Inferior parietal cortex (tissue), 1 donor: ENCODE results near the gene FUT2.
"Not testable (repeated sequence)": the region's sequence is repeated elsewhere in the genome, so short reads cannot be mapped to it uniquely, and the experiment has no call there.

Experiments used
- DNase-seq: peaks from one replicate; pipeline ENCODE4 v3.0.0-alpha.2; 2016; ENCODE audit errors: extremely low spot score

FUT2 gene

DNA sequence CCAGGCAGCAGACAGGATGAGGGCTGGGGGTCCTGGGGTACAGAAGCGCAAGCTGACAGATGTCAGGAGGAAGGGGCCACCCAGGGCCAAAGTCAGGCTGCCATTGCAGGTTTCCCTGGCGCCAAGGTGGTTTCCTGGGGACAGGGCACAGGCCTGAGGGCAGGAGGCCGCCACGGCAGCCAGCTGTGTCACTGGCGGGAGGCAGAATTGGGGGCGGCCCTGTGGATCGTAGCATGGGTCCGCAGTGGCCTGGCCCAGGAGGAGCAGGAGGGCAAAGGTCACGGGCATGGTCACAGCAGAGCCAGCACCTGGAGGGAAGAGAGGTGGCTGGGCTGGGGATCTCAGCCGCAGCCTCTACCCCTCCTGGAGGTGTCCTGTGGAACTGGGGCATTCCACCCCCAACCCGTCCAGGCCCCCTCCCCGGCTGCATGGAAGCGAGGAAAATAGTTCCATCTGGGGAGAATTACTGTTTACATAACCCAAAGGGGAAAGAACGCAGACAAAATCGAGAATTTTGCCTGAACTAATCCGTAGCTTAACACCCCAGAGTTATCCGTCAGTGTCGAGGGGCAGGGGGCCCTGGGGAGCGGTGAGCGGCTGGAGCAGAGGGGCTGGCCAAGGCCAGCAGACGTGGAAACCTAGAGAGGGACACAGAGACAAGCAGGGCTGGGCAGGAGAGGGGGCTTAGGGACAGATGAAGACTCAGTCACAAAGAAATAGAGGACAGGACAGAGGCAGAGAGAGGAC, 24.9 kb upstream of the FUT2 start:
- no peak for DNase-seq

DNA sequence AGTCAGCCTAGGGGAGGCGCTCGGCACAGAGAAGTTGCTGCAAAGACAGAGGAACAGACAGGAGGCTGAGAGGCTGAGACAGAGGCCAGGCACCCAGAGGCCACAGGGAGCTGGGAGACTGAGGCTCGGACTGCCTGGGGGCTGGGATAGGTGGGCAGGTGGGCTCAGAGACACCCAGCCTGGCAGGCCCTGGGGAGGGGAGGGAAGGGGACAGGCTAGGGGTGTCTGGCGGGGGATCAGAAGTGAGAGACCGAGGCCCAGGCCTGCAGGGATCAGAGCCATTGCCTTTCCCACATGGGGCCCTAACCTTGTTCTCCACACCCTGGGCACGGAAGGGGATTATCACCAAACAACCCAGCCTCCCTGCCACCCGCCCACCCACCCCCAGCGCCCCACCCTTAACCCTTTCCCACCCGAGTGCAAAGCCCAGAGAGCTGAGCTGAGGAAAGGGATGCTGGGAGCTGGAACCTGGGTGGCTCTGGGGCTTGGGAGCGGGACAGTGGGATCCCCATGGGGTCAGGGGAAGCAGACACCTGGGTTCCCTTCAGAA, 24.2 kb upstream of the FUT2 start:
- no peak for DNase-seq

DNA sequence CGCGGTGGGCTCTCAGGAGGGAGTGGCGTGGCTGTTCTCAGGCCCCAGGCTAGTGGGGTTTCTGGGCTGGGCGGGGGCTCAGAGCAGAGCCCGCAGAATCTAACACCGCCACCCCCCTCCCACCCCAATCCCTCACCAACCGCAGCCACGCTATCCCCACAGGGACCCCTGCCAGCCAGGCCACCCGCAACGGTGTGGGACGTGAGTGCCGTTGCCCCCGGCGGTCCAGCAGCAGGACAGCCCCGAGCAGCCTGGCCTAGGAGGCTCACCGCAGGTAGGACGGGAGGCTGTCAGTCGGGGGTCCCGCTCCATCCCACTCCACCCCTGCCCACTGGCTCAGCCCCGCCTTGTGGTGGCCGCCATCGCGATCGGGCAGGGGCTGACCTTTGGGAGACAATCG, 22.8 kb upstream of the FUT2 start, which contains the start of gene NTN5:
Gene NTN5, minus strand, starts transcription at position 24 of the 400 bp plus-strand sequence. CDS start 2,031 bp downstream, outside the sequence.
- DNase-seq = no peak

DNA sequence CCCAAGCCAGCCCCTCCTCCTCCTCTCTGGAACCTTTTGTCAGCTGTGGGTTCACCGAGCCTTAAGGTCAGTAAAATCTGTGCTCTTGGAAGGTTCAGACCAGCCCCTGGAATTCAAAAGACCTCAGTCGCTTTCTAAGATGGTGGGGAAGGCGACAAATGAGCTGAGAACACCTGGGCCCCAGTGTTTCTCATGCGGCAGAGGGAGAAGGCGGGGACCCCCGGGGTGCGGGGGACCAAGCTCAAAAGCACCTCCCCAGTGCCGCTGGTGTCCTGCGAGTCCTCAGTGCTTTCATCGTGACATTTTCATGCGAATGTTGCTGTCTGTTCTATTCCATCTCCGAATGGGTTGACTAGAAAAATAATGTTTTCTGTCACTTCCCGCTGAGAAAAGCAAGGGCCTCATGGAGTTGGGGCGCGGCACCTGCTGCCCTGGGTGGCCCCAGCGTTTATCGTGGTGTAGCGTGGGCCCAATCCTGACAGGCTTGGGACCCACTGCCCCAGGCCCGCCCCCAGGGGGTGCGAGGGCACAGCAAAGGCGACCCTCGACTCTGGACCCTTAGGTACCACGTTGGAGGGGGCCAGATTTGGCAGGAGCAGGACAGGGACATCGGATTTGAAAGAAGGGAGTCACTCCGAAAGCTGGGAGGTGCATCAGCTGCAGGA, 22.2 kb upstream of the FUT2 start:
- no peak for DNase-seq

DNA sequence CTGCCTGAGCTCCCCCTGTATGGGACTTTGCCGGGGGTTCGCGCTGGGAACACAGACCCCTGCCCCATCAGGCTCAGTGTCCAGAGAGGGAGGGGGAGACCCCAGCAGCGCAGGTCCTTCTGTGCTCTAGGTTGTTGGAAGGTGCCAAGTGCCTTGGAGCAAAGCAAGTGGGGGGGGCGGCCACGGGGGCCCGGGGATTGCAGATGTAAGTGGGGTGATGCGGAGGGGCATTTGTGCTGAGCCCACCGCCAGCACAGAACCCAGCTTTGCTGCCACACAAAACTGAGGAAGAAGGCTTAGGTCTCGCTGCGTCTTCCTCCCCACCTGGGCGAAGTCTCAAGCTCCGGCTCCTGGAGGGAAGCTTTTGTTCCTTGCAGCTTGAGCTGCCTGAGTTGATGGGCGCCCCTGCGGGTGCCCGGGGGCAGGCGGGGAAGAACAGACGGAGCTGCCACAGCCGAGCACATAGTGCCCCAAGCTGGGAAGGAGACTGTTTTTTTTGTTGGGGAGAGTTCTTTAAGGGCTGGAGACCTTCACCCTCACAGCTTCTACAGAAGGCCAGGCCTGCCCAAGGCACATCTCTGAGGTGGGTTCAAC, 21.5 kb upstream of the FUT2 start:
- DNase-seq = no peak

DNA sequence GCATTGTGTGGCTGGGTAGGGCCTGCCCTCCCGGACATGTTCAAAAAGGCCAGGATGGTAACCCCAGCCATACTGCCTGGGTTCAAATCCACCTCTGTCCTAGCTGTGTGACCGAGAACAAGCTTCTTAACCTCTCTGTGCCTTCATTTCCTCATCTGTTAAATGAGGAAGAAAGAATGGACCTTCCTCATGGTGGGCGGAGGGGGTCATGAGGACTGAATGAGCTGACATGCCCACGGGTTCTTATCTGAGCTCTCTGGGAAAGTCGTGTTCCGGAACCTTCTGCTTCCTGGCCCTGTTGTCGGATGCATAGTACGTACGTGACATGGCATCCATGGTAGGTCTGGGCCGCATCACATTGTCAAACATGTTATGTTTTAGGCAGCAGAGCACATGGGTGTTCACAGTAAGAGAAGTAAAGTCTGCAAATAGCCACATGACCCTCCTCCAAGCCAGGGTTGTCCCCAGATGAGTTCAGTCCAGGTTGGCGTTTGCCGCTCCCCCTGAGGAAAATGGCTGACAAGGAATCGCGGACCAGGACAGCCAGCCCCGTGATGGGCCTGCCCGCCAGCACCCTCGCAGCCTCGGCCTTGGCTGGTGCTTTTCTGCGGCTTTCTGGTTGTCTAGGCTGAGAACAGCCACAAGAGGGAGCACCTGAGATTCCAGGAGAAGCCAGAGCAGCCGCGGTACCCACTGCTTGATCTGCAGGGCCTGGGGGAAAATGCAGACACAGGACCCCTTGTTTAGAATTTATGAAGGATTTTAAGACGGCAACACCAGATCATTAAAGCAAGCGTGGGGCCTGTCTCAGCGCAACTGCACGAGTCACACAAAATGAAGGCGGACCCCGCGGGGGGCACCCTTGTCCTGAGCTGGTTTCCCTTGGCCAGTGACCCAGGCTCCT, 20.6 kb upstream of the FUT2 start:
- peak; percentile 93 for DNase-seq

DNA sequence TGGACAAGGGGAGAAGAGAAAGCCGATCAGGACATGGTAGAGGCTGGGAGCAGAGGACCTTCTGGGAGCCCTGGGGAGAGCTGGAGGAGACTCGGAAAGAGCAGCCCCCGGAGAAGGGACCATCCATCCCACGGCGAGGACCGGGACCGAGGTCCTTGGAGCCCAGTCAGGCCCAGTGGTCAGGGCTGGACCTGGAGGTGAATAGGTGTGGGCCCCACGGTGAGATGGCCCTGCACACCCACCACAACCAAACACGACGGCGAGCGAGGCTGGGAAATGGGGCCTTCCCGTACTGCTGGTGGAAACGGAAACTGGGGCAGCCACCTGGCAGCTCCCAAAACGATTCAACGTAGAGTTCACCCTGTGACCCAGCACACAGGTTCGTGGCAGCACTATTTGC, 19.3 kb upstream of the FUT2 start:
- no peak for DNase-seq

DNA sequence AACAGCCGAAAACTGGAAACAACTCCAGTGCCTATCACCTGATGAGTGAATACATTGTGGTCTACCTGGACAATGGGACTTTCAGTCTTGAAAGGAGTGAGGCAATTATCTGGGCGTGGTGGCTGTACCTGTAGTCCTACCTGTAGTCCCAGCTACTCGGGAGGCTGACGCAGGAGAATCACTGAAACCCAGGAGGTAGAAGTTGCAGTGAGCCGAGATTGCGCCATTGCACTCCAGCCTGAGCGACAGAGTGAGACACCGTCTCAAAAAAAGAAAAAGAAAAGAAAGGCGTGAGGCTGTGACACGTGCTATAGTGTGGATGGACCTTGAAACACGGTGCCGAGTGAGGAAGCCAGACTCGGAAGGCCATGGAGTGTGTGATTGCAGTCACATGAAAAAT, 18.9 kb upstream of the FUT2 start:
- DNase-seq = no peak

DNA sequence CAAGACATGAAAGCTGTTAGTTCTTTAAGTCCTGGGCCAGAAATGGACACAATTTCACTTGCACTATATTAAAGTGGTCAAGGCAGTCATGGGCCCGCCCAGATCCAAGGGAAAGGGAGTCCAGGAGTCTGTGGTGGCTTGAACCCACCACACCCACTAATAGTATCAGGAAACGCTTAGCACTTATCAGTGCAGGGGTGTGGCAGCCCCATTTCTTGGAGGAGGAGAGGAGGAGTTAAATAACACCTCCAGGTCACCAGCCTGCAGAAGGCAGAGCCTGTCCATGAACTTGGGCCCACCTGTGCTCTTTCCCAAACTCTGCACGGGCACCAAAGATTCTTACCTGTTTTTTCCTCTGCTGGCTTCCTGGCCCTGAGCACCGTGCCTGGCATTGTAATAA, 17.6 kb upstream of the FUT2 start:
- no peak for DNase-seq

DNA sequence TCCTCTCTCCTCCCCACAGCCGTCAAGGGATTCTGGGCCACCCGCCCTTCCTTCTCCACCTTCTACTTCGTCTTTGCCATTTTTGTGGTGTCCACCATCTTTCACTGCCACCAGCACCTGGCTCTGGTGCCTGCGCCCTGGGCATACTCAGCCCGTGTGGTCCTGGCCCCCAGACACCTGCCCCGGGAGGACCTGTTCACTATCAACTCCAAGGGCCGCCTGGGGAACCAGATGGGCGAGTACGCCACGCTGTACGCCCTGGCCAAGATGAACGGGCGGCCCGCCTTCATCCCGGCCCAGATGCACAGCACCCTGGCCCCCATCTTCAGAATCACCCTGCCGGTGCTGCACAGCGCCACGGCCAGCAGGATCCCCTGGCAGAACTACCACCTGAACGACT, 15.8 kb upstream of the FUT2 start:
- DNase-seq = not testable (repeated sequence)

DNA sequence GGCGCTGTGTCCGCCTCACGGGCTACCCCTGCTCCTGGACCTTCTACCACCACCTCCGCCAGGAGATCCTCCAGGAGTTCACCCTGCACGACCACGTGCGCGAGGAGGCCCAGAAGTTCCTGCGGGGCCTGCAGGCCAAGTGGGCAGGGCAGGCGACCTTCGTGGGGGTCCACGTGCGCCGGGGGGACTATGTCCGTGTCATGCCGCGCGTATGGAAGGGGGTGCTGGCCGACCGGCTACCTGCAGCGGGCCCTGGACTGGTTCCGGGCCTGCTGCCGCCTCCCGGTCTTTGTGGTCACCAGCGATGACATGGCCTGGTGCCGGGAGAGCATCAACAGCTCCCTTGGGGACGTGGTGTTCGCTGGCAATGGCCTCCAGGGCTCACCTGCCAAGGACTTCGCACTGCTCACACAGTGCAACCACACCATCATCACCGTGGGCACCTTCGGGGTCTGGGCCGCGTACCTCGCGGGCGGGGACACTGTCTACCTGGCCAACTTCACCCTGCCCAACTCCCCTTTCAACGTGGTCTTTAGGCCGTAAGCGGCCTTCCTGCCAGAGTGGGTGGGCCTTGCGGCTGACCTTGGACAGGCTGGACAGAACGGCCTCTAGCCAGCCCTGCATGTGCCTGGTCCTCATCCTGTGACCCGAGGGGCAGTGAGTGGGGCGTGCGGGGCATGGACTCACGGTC, 15.2 kb upstream of the FUT2 start:
- DNase-seq = no peak

DNA sequence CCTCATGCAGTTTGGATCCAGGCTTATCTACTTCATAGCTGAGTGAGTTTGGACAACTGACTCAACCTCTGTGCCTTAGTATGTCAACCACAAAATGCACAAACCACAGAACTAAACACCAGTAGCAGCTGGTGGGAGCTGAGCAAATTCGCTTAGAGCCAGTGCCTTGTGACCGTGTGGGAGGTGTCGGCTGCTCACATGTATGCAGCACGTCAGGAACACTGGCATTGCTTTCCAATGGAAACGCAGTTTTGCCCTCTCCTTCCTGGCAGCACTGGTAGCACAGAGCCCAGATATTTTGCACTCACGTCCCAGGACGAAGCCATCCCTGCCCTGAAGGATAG, 14.7 kb upstream of the FUT2 start:
- DNase-seq = peak; percentile 69

DNA sequence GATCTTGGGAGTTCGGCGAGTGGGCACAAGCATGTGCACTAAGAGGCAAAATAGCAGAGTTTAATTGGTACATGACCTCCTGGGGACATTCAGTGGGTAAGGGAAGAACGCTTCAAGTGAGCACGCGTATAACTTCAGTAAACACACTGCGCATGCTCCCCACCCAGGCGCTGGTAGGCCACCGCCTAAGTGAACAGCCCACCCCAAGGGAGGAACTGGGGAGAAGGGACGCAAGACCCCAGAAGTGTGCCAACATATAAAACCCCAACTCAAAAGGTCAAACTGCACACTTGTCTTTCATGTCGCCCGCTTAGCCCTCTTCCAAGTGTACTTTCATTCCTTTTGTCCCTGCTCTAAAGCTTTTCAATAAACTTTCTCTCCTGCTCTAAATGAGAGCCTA, 12.4 kb upstream of the FUT2 start:
- DNase-seq = peak; percentile 58

DNA sequence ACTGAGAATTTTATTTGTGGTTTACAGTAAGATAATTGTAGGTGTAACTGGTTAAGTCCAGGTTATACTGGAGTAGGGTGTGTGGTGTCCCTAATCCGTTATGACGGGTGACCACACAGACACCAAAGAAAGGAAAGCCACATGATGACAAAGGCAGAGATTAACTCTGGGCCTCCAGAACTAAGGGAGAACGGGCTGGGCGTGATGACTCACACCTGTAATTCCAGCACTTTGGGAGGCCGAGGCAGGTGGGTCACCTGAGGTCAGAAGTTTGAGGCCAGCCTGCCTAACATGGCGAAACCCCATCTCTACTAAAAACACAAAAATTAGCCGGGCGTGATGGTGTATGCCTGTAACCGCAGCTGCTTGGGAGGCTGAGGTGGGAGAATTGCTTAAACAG, 10.2 kb upstream of the FUT2 start:
- DNase-seq = no peak

DNA sequence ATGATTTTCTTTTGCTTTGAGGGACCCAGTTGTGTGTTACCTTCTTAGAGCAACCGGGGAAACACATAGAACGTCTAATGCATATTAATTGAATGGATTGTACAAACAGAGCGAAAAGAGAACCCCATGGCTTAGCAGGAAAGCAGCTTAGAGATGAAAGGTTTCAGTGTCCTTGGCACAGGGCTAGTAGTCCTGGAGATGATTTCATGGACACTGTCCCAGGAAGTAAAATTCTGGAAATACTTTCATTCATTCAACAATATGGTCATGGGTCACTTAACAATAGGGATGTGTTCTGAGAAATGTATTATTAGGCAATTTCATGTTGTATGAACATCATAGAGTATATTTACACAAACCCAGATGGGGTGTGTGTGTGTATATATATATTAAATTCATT, 9.7 kb upstream of the FUT2 start:
- no peak for DNase-seq

DNA sequence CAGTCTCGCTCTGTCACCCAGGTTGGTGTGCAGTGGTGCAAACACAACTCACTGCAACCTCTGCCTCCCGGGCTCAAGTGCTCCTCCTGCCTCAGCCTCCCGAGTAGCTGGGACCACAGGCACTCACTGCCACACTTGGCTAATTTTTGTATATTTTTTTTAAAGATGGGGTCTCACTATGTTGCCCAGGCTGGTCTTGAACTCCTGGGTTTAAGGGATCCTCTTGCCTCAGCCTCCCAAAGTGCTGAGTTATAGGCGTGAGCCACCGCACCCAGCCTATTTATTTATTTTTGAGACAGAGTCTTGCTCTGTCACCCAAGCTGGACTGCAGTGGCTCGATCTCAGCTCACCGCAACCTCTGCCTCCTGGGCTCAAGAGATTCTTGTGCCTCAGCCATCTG, 9.1 kb upstream of the FUT2 start:
- DNase-seq = not testable (repeated sequence)

DNA sequence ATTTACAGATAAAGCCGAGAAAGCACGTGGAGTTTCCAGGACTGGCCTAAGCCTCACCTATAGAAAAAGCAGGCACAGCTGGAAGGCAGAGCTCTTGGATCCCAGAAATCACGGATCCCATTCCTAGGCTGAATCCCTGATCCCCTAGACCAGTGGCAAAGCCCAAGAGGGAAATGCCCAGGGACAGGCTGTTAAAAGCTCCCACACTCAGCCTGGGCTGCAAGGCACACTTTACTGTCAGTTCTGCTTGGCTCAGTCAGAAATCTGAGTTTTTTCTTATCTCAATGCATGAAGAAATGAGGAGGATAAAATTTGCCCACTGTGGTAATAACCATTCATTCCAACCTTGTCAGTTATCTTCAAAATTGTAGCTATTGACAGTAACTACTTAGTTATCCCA, 8.0 kb upstream of the FUT2 start:
- DNase-seq = no peak

DNA sequence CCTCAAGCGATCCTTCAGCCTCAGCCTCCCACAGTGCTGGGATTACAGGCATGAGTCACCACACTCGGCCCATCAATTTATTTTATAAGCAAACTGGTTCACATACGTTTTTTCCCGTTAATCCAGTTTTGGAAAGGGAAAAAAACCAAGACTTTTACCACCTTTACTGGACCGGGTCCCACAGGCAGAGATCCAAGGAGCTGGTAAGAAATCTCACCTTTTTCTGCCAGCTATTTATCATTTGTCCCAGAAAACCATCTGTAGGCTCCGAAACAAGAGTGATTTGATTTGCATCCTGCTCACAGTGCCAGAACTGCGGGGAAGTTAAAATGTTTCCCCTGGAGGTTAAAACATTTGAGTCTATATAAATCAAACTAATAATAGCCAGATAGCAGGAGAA, 6.3 kb upstream of the FUT2 start:
- DNase-seq = peak; percentile 43

DNA sequence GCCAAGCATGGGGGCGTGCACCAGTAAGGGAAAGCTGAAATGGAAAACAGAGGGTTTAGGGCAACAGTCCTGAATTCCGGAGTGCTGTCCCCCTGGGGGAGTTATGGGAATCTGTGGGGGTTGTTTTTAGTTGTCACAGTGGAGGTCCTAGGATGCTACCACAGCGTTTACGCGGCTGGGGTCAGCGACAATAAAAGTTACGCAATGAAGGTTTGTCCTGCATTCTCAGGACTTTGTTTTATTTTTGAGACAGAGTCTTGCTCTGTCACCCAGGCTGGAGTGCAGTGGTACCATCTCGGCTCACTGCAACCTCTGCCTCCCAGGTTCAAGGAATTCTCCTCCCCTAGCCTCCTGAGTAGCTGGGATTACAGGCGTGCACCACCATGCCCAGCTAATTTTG, 2.1 kb upstream of the FUT2 start:
- DNase-seq = not testable (repeated sequence)

DNA sequence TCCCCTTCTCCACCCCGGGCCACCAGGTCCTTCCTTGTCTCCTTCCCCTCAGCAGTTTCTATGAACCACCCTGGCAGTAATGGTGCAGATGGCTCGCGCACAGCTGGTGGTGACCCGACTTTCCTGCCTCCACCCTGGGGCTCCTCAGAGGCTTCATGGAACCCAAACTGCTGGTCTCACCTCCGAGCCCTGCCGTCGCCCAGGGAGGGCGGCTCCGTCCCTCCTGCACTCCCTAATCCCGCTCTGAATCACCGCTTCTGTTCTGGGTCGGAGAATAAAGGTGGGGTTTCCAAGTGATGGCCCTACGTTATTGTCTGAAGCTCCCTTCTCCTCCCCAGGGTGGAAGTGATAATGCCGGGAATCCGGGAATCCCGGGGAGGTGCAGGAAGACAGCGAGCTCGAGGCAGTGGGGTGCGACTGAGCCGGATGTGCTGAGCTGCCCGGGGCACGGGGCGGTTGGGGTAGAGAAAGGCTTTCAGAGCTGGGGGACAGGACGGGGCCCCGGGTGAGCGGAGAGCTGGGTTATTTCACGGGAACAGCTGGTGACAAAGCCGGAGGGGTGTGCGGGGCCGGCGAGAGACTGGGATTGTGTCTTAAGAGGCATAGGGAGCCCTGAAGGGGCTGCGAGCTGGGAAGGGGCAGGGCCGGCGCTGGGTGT, 711 bp downstream of the FUT2 start:
- DNase-seq = no peak

DNA sequence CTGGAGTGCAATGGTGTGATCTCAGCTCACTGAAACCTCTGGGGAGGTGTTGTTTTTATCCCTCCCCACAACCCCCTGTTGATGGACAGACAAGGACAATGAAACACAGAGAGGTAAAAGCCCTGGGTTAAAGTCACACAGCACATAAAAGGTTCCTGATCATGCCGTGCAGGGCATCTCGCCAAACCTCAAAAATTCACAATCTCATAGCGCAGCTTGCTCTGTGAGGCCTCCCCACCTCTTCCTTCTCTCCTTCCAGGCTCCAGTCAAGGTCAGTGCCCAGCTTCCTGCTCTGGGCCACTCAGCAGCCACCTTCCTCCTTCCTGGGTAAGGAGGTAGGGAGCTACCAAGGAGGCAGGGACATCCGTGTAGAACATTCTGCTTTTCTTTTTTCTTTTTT, 2.3 kb downstream of the FUT2 start:
- DNase-seq = no peak
